Keratinocyte (primary cell): ENCODE data around the gene IGFBP7. TPM values are rescaled to one million over a fixed set of nuclear protein-coding genes. Genes with fewer than 3 reads are reported as not detected.

Source experiments
- DNase-seq: peaks from one replicate; pipeline ENCODE4 v3.0.0-alpha.2; 2011; ENCODE audit warnings: low read depth, missing footprints, low spot score
- FAIRE-seq: peaks from 2 replicates; lab custom pipeline; 2011; peaks lifted over from hg19 to GRCh38; lab: Jason Lieb, UNC
- H2AFZ ChIP-seq: 2 replicates; pipeline ENCODE4 v1.6.0; 2012; ENCODE audit warnings: low read length, control low read depth, inconsistent platforms; ENCODE audit not compliant: control insufficient read depth
- H3K27ac ChIP-seq: 2 replicates; pipeline ENCODE4 v1.5.1; 2011; ENCODE audit warnings: low read length; ENCODE audit not compliant: control insufficient read depth, insufficient read depth
- H3K27me3 ChIP-seq: 3 replicates; pipeline ENCODE4 v1.6.0; 2011; ENCODE audit warnings: low read length; ENCODE audit not compliant: control insufficient read depth, insufficient read depth; ENCODE audit errors: extremely low read depth
- H3K36me3 ChIP-seq, 2 experiments: 2 replicates in 1 of 2; 3 replicates in 1 of 2; pipeline ENCODE4 v1.5.1; 2011; ENCODE audit warnings: low read length in 2 of 2, mild to moderate bottlenecking in 1 of 2; ENCODE audit not compliant: control insufficient read depth in 2 of 2, insufficient read depth in 2 of 2; ENCODE audit errors: extremely low read depth in 1 of 2
- H3K4me1 ChIP-seq: 3 replicates; pipeline ENCODE4 v1.5.1; 2011; ENCODE audit warnings: low read length; ENCODE audit not compliant: control insufficient read depth, insufficient read depth; ENCODE audit errors: extremely low read depth
- H3K4me2 ChIP-seq: 3 replicates; pipeline ENCODE4 v1.6.0; 2011; ENCODE audit warnings: low read depth, low read length; ENCODE audit not compliant: control insufficient read depth, insufficient read depth; ENCODE audit errors: extremely low read depth
- H3K4me3 ChIP-seq, 3 experiments: fragments of 200-600 bp in 1 of 3; sonication (generic) in 1 of 3; 2 replicates in 2 of 3; 3 replicates in 1 of 3; pipeline ENCODE4 v1.5.1; 2011 to 2016; ENCODE audit warnings: low read length in 3 of 3, mild to moderate bottlenecking in 3 of 3, control low read depth in 2 of 3, inconsistent platforms in 1 of 3, low read depth in 1 of 3, mixed read lengths in 1 of 3, mixed run types in 1 of 3, moderate library complexity in 1 of 3; ENCODE audit not compliant: control insufficient read depth in 2 of 3, insufficient read depth in 2 of 3; ENCODE audit errors: extremely low read depth in 1 of 3
- H3K79me2 ChIP-seq: 2 replicates; pipeline ENCODE4 v1.6.0; 2012; ENCODE audit warnings: low read length; ENCODE audit not compliant: control insufficient read depth, insufficient read depth
- H3K9ac ChIP-seq: 3 replicates; pipeline ENCODE4 v1.6.0; 2011; ENCODE audit warnings: low read length; ENCODE audit not compliant: control insufficient read depth, insufficient read depth; ENCODE audit errors: extremely low read depth
- H3K9me1 ChIP-seq: 3 replicates; pipeline ENCODE4 v1.6.0; 2011; ENCODE audit warnings: low read length; ENCODE audit not compliant: control insufficient read depth, insufficient read depth; ENCODE audit errors: extremely low read depth
- H3K9me3 ChIP-seq: 2 replicates; pipeline ENCODE4 v1.5.1; 2012; ENCODE audit warnings: low read depth, low read length; ENCODE audit not compliant: control insufficient read depth
- H4K20me1 ChIP-seq: 3 replicates; pipeline ENCODE4 v1.6.0; 2011; ENCODE audit warnings: low read length; ENCODE audit not compliant: control insufficient read depth, insufficient read depth; ENCODE audit errors: extremely low read depth
- CTCF ChIP-seq, 3 experiments: IDR thresholded peaks in 1 of 3; conservative IDR thresholded peaks in 1 of 3; optimal IDR thresholded peaks in 1 of 3; 2 replicates in 2 of 3; 3 replicates in 1 of 3; pipeline versions ENCODE3 to v1.5.1; 2011; ENCODE audit warnings: low read length in 3 of 3, mild to moderate bottlenecking in 3 of 3, moderate library complexity in 2 of 3, control low read depth in 1 of 3, inconsistent platforms in 1 of 3; ENCODE audit not compliant: insufficient read depth in 2 of 3; ENCODE audit errors: extremely low read depth in 1 of 3
- EZH2 ChIP-seq: IDR thresholded peaks from one replicate; pipeline ENCODE4 v1.6.1; 2012; ENCODE audit warnings: inconsistent platforms, mild to moderate bottlenecking, low read length, moderate library complexity
- dilution Hi-C: fragments of 300-500 bp; cut with MboI; formaldehyde crosslinking; loops from one replicate; pipeline ENCODE4 v1.7.0; 2020; ENCODE audit warnings: low sequenced_read_pairs; ENCODE audit not compliant: extremely low pct_ligation_motif_present
- polyA plus RNA-seq, 5 experiments: library from polyadenylated mRNA; depleted of rRNA in 3 of 5; stranded (reverse) in 3 of 5; stranded (forward) in 1 of 5; unstranded in 1 of 5; fragments of >200 nt; gene quantifications; 1 replicate in 1 of 5; 2 replicates in 3 of 5; 3 replicates in 1 of 5; pipeline versions ENCODE4 v1.2.1 to v1.2.3, GENCODE V29; 2011 to 2012; ENCODE audit warnings: missing spikeins in 2 of 5, low read depth in 1 of 5, low replicate concordance in 1 of 5

IGFBP7 gene
- polyA plus RNA-seq, 1 donor (not counting 4 experiments of a cell fraction or from before 2014, with no cell fraction given) = 413 TPM

- peaks cover 43% of the 10 kb centered on the region for H3K79me2 ChIP-seq
- TF ChIP-seq EZH2 (no peak), CTCF (optimal IDR thresholded peaks at IDR 0.05 in 1 of 3, IDR thresholded peaks at IDR 0.05 in 1 of 3, conservative IDR thresholded peaks at IDR 0.05 in 1 of 3; ENCODE audit: extremely low read depth in 1 of 3, insufficient read depth in 2 of 3, low read length in 3 of 3) (no peak)
- no peaks in the 10 kb centered on the region for H3K9me1 ChIP-seq
- H3K9ac ChIP-seq = no peak overlapping the region
- FAIRE-seq = no peak
- H3K4me2 ChIP-seq = no peak overlapping the region
- DNase-seq = no peak
- no peaks in the 10 kb centered on the region for H3K9me3 ChIP-seq
- no peak overlapping the region for H2AFZ ChIP-seq
- H3K4me3 ChIP-seq = no peak overlapping the region
- H3K4me1 ChIP-seq = peaks cover 14% of the 10 kb centered on the region
- H3K27ac ChIP-seq = no peak overlapping the region
- H3K27me3 ChIP-seq = no peaks in the 10 kb centered on the region
- peaks cover 3 to 8% of the 10 kb centered on the region in 2 experiments for H3K36me3 ChIP-seq
- H4K20me1 ChIP-seq = no peaks in the 10 kb centered on the region
- dilution Hi-C loops = no loop called here
These were observed 44.3 kb downstream of the IGFBP7 start for GRCh38 chr4:57065730-57066482.

- DNase-seq = no peak
These were observed 45.1 kb downstream of the IGFBP7 start for GRCh38 chr4:57064811-57065711.

More at GRCh38 chr4:57064811-57065711, 45.1 kb downstream of the IGFBP7 start:
- H3K4me3 ChIP-seq = no peak overlapping the region
- no peaks in the 10 kb centered on the region for H3K9me1 ChIP-seq
- peaks cover 3 to 8% of the 10 kb centered on the region in 2 experiments for H3K36me3 ChIP-seq
- no peaks in the 10 kb centered on the region for H3K9me3 ChIP-seq
- no peak overlapping the region for H3K27ac ChIP-seq
- H2AFZ ChIP-seq = no peak overlapping the region
- dilution Hi-C loops = no loop called here
- no peaks in the 10 kb centered on the region for H4K20me1 ChIP-seq
- H3K4me2 ChIP-seq = no peak overlapping the region
- TF ChIP-seq CTCF (optimal IDR thresholded peaks at IDR 0.05 in 1 of 3, IDR thresholded peaks at IDR 0.05 in 1 of 3, conservative IDR thresholded peaks at IDR 0.05 in 1 of 3; ENCODE audit: extremely low read depth in 1 of 3, insufficient read depth in 2 of 3, low read length in 3 of 3) (no peak), EZH2 (no peak)
- H3K4me1 ChIP-seq = peaks cover 7% of the 10 kb centered on the region
- H3K27me3 ChIP-seq = no peaks in the 10 kb centered on the region
- H3K79me2 ChIP-seq = peaks cover 45% of the 10 kb centered on the region
- no peak overlapping the region for H3K9ac ChIP-seq
- FAIRE-seq = peak; percentile 20
